ENCODE measurements around the gene CHRND.

DNA sequence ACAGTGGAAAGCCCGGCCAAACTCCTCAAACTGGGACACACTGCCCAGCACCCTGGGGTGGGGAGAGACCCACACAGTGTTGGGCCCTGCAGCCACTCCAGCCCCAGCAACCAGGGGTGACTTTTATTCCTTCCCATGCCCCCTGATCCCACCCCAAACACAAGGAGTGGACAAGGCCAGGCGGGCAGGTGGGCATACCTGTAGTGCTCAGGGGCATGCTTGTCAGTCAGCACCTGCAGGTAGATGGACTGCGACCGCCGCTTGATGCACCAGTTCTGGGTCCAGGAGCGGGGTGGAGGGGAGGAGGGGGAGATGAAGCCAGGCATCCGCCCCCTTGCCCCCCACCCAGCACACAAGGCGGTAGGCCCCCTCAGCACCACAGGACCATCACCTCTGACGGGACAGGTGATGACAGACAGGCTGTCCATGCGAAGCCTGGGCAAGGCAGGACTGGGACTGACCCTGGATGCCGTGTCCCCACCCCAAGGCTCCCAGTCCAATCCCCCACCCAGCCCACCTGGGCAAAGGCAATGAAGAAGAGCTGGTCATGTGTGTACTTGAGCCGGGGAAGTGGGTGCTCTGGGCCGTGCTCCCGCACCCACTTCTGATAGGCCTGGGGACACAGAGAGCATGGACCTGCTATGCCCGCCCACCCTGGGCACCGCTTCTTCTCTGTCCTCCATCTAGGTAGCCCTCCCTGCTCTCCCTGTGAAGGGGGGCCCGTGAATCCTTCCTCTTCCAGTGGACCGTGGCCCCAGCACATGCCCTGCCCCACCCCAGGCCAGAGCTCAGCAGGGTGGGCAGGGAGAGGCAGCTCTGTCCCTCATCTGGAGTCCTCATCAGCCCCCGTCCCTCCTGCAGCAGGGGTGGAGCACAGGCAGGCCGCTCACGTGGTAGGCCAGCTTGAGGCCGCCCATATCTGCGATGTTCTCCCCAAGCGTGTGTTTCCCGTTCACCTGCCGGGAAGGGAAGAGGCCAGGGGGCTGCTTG lies 45.5 kb upstream of the CHRND start:
- TF ChIP-seq, protein P1, sequence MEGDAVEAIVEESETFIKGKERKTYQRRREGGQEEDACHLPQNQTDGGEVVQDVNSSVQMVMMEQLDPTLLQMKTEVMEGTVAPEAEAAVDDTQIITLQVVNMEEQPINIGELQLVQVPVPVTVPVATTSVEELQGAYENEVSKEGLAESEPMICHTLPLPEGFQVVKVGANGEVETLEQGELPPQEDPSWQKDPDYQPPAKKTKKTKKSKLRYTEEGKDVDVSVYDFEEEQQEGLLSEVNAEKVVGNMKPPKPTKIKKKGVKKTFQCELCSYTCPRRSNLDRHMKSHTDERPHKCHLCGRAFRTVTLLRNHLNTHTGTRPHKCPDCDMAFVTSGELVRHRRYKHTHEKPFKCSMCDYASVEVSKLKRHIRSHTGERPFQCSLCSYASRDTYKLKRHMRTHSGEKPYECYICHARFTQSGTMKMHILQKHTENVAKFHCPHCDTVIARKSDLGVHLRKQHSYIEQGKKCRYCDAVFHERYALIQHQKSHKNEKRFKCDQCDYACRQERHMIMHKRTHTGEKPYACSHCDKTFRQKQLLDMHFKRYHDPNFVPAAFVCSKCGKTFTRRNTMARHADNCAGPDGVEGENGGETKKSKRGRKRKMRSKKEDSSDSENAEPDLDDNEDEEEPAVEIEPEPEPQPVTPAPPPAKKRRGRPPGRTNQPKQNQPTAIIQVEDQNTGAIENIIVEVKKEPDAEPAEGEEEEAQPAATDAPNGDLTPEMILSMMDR (IDR thresholded peaks at IDR 0.05 in 4 of 5, conservative IDR thresholded peaks at IDR 0.05 in 1 of 5) = no peak
- no peak for TF ChIP-seq POLR2A (IDR thresholded peaks at IDR 0.05)
